Cardiac fibroblast (primary cell): Measurements from ENCODE around the gene FRS2.

Source experiments
- DNase-seq, 2 donors: peaks; one replicate each; pipeline versions ENCODE4 v3.0.0 to v3.0.0-alpha.2; 2010; ENCODE audit warnings: low read depth in 2 of 2
- H3K4me3 ChIP-seq, 2 donors: replicated peaks in 1 of 2; 1 replicate in 1 of 2; 2 replicates in 1 of 2; pipeline ENCODE4 v1.5.1; 2011; ENCODE audit warnings: low read depth in 2 of 2, low read length in 2 of 2, mild to moderate bottlenecking in 2 of 2, moderate library complexity in 1 of 2
- TF ChIP-seq, protein P1 (sequence below): IDR thresholded peaks from one replicate; pipeline ENCODE4 v1.5.1; 2011; ENCODE audit warnings: low read depth, mild to moderate bottlenecking, low read length, inconsistent platforms

Gene FRS2

DNA sequence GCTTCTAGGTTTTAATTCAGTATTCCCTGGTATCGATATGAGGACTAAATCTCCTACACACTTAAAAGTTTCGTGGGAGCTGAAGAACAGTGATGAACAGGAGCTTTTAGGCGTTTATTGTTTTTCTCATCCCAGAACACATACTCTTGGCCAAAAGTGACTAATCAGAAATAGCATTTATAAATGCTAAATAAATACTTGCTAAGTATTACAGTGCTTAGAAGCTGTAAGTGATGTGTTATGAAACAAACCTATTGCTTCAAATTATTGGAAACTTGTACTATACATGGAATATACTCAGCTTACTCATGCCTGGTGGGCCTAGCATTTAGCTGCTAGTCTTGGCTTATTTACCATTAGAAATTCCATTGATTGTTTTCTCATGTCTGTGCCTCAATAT lies 24.9 kb downstream of the FRS2 start:
- DNase-seq: no peak
- TF ChIP-seq, protein P1, sequence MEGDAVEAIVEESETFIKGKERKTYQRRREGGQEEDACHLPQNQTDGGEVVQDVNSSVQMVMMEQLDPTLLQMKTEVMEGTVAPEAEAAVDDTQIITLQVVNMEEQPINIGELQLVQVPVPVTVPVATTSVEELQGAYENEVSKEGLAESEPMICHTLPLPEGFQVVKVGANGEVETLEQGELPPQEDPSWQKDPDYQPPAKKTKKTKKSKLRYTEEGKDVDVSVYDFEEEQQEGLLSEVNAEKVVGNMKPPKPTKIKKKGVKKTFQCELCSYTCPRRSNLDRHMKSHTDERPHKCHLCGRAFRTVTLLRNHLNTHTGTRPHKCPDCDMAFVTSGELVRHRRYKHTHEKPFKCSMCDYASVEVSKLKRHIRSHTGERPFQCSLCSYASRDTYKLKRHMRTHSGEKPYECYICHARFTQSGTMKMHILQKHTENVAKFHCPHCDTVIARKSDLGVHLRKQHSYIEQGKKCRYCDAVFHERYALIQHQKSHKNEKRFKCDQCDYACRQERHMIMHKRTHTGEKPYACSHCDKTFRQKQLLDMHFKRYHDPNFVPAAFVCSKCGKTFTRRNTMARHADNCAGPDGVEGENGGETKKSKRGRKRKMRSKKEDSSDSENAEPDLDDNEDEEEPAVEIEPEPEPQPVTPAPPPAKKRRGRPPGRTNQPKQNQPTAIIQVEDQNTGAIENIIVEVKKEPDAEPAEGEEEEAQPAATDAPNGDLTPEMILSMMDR: no peak
- no peak overlapping the region for H3K4me3 ChIP-seq

DNA sequence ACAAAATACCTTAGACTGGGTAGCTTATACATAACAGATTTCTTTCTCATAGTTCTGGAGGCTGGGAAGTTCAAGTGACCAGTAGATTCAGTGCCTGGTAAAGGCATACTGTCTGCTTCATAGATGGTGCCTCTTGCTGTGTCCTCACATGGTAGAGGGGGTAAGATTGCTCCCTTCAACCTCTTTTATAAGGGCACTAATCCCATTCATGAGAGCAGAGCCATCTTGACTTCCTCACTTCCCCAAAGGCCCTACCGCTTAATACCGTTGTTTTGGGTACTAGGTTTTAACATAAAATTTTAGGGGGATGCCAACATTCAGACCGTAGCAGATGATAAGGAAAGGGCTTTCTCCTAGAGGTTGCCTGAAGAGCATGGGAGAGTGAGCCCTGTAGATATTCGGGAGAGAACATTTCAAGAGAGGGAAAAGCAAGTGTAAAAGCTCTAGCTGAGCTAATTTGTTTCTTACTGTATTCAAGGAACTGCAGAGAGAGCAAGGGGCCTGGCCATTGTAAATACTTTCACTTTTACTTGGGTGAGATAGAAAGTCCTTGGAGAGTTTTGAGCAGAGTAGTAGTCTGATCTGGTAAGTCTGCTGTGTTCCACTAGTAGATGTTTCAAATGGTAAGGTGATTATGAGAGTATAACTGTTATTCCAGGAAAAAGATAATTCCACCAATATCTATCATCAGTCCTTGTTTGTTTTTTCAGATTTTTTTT lies 27.3 kb downstream of the FRS2 start:
- no peak overlapping the region for H3K4me3 ChIP-seq
- peak in 1 of 2 donors; percentile 63 for DNase-seq
- TF ChIP-seq, protein P1: no peak

DNA sequence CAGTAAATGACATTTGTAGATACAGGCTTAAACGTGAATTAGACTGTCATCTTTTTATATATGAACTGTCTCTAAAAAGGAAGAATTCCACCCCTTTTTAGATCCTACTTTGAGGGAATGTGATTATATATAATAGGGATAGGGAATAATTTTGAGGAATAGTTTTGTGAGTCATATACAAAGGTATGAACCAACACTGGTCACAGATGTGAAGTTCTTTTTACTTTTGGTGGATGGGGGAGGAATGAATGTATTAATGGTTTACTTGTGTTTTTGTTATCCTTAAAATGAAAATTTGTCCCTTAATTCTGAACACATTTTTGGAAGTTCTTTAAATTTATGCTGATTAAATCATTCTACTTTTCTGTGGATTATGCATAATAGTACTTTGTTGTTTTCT lies 30.4 kb downstream of the FRS2 start:
- TF ChIP-seq, protein P1: no peak
- DNase-seq: peak in 1 of 2 donors; percentile 47
- no peak overlapping the region for H3K4me3 ChIP-seq

DNA sequence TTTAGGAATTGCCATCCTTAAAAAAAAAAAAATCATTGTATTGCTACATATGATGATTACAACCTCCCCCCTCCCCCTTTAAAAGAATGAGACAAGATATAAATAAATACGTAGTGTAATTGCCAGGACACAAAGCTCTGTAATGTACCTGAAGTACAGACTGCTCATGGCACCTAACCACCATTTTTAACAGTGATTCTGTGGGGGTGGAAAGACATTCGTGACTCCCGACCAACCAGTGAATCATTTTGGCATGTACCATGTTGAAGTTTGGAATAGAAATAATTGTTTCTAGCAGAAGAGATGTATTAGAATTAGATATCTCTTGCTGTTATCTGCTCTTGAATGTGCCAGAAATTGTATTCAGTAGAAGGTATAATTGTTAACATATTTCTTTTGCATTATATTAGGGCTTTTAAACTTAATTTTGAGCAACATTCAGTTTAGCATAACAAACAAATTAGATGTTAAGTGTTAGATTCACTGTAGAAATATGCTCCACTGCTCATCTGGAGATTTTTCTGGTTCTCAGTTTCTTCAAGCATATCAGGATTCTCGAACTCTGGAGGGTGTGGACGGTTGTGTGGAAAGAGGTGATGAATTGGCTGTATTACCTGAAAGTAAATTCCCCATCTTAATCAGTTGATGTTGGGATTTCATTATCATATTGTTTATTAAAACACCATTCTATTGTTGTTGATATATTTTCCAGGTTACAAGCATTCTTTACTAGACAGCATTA lies 31.1 kb downstream of the FRS2 start:
- peak in 1 of 2 donors; percentile 63 for DNase-seq
- H3K4me3 ChIP-seq: no peak overlapping the region
- TF ChIP-seq, protein P1: no peak

DNA sequence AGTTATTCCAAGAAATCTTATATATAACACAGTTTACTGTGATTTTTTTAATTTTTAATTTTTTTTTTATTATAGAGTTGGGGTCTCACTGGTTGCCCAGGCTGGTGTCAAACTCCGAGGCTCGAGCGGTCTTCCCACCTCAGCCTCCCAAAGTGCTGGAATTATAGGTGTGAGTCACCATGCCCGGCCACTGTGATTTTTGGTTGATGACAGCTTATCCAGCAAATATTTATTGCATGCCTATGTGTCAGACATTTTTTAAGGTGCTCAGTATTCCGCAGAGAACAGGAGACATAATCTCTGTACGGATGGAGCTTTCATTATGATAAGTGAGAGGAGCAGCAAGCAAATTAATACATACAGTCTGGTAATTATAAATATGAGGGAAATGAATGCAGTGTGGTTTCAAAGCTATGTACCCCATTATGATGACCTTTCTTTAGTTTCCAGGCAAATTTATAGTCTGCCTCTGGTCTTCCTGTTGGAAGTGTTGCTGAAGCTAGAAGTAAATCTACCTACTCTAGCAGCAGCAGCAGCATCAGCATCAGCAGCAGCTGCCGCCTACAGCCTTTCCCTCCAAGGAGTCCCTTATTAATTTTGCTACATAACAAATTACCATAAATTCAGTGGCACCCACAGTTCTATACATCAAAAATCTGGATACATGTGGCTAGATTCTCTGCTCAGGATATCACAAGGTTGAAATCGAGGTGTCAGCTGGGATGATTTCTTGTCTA lies 32.3 kb downstream of the FRS2 start:
- DNase-seq: peak in 1 of 2 donors; percentile 73
- TF ChIP-seq, protein P1: no peak
- H3K4me3 ChIP-seq: no peak overlapping the region

DNA sequence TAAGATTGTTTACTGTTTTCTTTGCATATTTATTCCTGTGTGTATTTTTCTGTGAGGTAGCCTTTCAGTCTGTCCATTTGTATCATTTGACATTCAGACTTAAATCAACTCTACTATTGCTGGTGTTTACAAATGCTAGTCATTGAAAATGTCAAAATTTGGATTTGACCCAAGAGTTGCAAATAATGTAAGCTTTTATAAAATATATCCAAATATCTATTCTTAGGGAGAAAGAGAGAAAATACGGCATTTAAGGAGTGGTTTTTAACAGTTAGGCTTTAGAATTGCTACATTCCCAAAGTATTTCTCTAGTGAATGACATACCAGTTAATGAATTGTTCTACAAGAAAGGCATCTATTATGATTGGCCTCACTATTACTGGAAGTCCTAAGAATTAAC lies 37.9 kb downstream of the FRS2 start:
- H3K4me3 ChIP-seq: no peak overlapping the region
- no peak for DNase-seq
- TF ChIP-seq, protein P1: no peak
